Measurements from ENCODE around the gene CDH4. TPM values are rescaled to one million over a fixed set of nuclear protein-coding genes. Genes with fewer than 3 reads are reported as not detected.

The CDH4 gene
- total RNA-seq, 2 experiments from 2014 or later = 0.11 to 0.18 TPM

DNA sequence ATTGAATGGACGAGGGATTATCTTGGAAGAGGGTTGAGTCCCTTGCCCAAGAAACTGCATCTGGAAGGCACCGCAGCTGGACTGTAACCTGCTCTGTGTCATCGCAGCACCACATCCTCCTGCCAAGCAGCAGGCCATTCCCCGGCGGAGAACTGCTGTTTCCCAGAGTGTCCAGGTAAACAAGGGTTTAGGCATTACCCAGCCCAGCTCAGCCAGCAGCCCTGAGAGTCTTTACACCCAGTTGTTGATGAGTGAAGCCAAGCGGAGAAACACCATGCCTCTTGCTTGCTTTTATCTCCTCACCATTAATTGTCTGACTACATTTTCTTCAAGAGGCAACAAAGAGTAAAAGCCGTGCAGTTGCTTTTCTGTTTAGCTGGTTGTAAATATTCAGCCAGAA is 104.1 kb downstream of the CDH4 start:
- POLR2A ChIA-PET = no interaction called here
- intact Hi-C loops (cut with micrococcal nuclease) = no loop called here
- Mint-ChIP-seq H3K9me3 (no peaks in the 10 kb centered on the region), H3K27me3 (peaks cover 1% of the 10 kb centered on the region), H3K27ac (no peak overlapping the region), H3K4me1 (ENCODE audit: low read depth) (no peaks in the 10 kb centered on the region), H3K4me3 (no peak overlapping the region), H3K36me3 (ENCODE audit: low read depth) (no peaks in the 10 kb centered on the region)
- CTCF ChIA-PET = no interaction called here
- no peak for DNase-seq
- no peak for ATAC-seq
- TF ChIP-seq CTCF (IDR thresholded peaks at IDR 0.05) = no peak

DNA sequence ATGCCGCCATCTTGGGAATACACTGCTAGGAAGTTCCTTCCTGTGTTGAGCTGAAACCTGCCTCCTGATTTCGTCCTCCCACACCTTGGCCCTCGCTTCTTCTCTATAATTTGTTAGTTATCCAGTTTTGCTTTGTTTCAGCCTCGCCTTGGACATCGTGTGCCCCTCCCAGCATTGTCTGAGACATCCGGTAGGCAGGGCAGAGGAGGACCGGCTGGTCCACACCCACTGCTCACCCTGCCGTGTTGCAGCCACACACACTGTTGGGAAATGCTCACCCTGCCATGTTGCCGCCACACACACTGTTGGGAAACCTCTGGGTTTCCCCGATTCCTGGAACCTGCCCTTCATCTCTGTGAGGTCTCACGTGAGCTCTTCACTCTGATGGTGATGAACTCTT is 105.1 kb downstream of the CDH4 start:
- Mint-ChIP-seq H3K27ac (no peak overlapping the region), H3K9me3 (no peaks in the 10 kb centered on the region)
- CTCF ChIA-PET = no interaction called here

GRCh38 chr20:61359254-61359653 is 107.2 kb downstream of the CDH4 start:
- H3K27me3 Mint-ChIP-seq = no peaks in the 10 kb centered on the region
- no peak for TF ChIP-seq CTCF (IDR thresholded peaks at IDR 0.05)
- no peak overlapping the region for H3K4me3 Mint-ChIP-seq
- H3K9me3 Mint-ChIP-seq = no peaks in the 10 kb centered on the region
- no peak for DNase-seq
- H3K4me1 Mint-ChIP-seq (ENCODE audit: low read depth) = no peaks in the 10 kb centered on the region
- no peaks in the 10 kb centered on the region for H3K36me3 Mint-ChIP-seq (ENCODE audit: low read depth)
- ChIA-PET CTCF (no interaction called here), POLR2A (no interaction called here)
- intact Hi-C loops (cut with micrococcal nuclease) = no loop called here
- H3K27ac Mint-ChIP-seq = no peak overlapping the region
- ATAC-seq = no peak

More for the DNA sequence above, 105.1 kb downstream of the CDH4 start:
- ATAC-seq = no peak
- Mint-ChIP-seq H3K36me3 (ENCODE audit: low read depth) (no peaks in the 10 kb centered on the region), H3K4me3 (no peak overlapping the region), H3K4me1 (ENCODE audit: low read depth) (no peaks in the 10 kb centered on the region), H3K27me3 (peaks cover 1% of the 10 kb centered on the region)
- intact Hi-C loops (cut with micrococcal nuclease) = no loop called here
- POLR2A ChIA-PET = interaction anchor here (0.7 kb wide), 1 partner anchor 257 kb away, joined by 3 read pairs; no protein-coding TSS in a partner anchor
- DNase-seq = no peak
- TF ChIP-seq CTCF (IDR thresholded peaks at IDR 0.05) = no peak

- no peaks in the 10 kb centered on the region for H3K9me3 Mint-ChIP-seq
- intact Hi-C loops (cut with micrococcal nuclease) = no loop called here
- no peaks in the 10 kb centered on the region for H3K27me3 Mint-ChIP-seq
- no peak for ATAC-seq
- no peaks in the 10 kb centered on the region for H3K4me1 Mint-ChIP-seq (ENCODE audit: low read depth)
- H3K27ac Mint-ChIP-seq = no peak overlapping the region
- no peak for TF ChIP-seq CTCF (IDR thresholded peaks at IDR 0.05)
- ChIA-PET CTCF (no interaction called here), POLR2A (no interaction called here)
- no peak overlapping the region for H3K4me3 Mint-ChIP-seq
- H3K36me3 Mint-ChIP-seq (ENCODE audit: low read depth) = no peaks in the 10 kb centered on the region
- no peak for DNase-seq
These were observed 108.2 kb downstream of the CDH4 start for GRCh38 chr20:61360296-61360695.

- CTCF ChIA-PET = no interaction called here
- DNase-seq (no peak), ATAC-seq (no peak)
- TF ChIP-seq CTCF (IDR thresholded peaks at IDR 0.05) = no peak
- no peaks in the 10 kb centered on the region for H3K9me3 Mint-ChIP-seq
- POLR2A ChIA-PET = no interaction called here
- intact Hi-C loops (cut with micrococcal nuclease) = no loop called here
- no peak overlapping the region for H3K27ac Mint-ChIP-seq
- H3K36me3 Mint-ChIP-seq (ENCODE audit: low read depth) = no peaks in the 10 kb centered on the region
- no peaks in the 10 kb centered on the region for H3K4me1 Mint-ChIP-seq (ENCODE audit: low read depth)
- H3K4me3 Mint-ChIP-seq = no peak overlapping the region
- H3K27me3 Mint-ChIP-seq = no peaks in the 10 kb centered on the region
These were observed 108.9 kb downstream of the CDH4 start for GRCh38 chr20:61360940-61361339.
